ENCODE data around the gene ALOX15B.
A peak's percentile ranks its signal among the peaks of the same experiment; 100 is the strongest.
"Not testable (repeated sequence)": the region's sequence is repeated elsewhere in the genome, so short reads cannot be mapped to it uniquely, and the experiment has no call there.

Gene ALOX15B

GRCh38 chr17:8064561-8065019, 25.7 kb downstream of the ALOX15B start:
- DNase-seq, result no peak

GRCh38 chr17:8066841-8067775, 28.2 kb downstream of the ALOX15B start:
- DNase-seq, result no peak

GRCh38 chr17:8067806-8068205, 28.9 kb downstream of the ALOX15B start:
- DNase-seq, result no peak

GRCh38 chr17:8068736-8069586, 30.1 kb downstream of the ALOX15B start:
- no peak for DNase-seq

- DNase-seq, result no peak
Measured at GRCh38 chr17:8069587-8069860, 30.7 kb downstream of the ALOX15B start.

GRCh38 chr17:8071496-8071895, 32.6 kb downstream of the ALOX15B start:
- DNase-seq, result no peak

GRCh38 chr17:8072341-8072728, 33.5 kb downstream of the ALOX15B start:
- DNase-seq, result no peak

- peak in 3 of 6 experiments; percentile 25 to 63 (median 30) for DNase-seq
Measured at GRCh38 chr17:8072729-8073461, 34.0 kb downstream of the ALOX15B start.

- peak; percentile 35 to 82 (median 78) for DNase-seq
Measured at GRCh38 chr17:8073627-8074484, 35.0 kb downstream of the ALOX15B start.

GRCh38 chr17:8074554-8074953, 35.7 kb downstream of the ALOX15B start:
- DNase-seq, result no peak

GRCh38 chr17:8075081-8075480, 36.2 kb downstream of the ALOX15B start:
- no peak for DNase-seq

GRCh38 chr17:8075574-8076342, 36.9 kb downstream of the ALOX15B start:
- DNase-seq, result no peak

- no peak for DNase-seq
Measured at GRCh38 chr17:8076502-8077266, 37.8 kb downstream of the ALOX15B start.

- not testable (repeated sequence) for DNase-seq
Measured at GRCh38 chr17:8077939-8078338, 39.1 kb downstream of the ALOX15B start.

- DNase-seq, result peak; percentile 49 to 95 (median 76)
Measured at GRCh38 chr17:8079291-8080207, 40.7 kb downstream of the ALOX15B start.

GRCh38 chr17:8080208-8080798, 41.4 kb downstream of the ALOX15B start:
- no peak for DNase-seq

GRCh38 chr17:8080799-8081219, 42.0 kb downstream of the ALOX15B start:
- DNase-seq, result no peak

- DNase-seq, result no peak
Measured at GRCh38 chr17:8081876-8082275, 43.0 kb downstream of the ALOX15B start.

- DNase-seq, result no peak
Measured at GRCh38 chr17:8082292-8082691, 43.4 kb downstream of the ALOX15B start.
